AG20443 (cell line): Measurements from ENCODE around the gene PFKFB4.

Experiments
- DNase-seq: peaks from one replicate; pipeline ENCODE4 v3.0.0; 2012; ENCODE audit warnings: low spot score, mixed read lengths

The PFKFB4 gene

DNA sequence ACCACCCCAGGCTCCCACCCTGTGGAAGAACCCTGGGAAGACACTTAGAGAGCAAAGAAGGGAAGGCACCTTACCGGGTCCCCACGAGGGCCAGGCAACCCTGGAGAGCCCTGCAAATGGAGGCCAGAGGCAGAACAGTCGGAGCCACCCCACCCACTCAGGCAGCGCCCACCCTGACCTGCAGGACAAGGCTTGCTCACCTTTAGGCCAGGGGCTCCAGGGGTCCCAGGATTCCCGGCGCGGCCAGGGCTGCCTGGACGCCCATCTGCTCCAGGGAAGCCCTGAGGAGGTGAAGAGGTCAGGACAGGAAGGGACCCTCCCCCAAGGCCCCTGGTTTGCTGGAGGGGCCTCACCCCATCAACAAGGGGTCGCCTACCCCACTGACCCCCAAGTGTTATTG, 28.2 kb upstream of the PFKFB4 start:
- DNase-seq: no peak

DNA sequence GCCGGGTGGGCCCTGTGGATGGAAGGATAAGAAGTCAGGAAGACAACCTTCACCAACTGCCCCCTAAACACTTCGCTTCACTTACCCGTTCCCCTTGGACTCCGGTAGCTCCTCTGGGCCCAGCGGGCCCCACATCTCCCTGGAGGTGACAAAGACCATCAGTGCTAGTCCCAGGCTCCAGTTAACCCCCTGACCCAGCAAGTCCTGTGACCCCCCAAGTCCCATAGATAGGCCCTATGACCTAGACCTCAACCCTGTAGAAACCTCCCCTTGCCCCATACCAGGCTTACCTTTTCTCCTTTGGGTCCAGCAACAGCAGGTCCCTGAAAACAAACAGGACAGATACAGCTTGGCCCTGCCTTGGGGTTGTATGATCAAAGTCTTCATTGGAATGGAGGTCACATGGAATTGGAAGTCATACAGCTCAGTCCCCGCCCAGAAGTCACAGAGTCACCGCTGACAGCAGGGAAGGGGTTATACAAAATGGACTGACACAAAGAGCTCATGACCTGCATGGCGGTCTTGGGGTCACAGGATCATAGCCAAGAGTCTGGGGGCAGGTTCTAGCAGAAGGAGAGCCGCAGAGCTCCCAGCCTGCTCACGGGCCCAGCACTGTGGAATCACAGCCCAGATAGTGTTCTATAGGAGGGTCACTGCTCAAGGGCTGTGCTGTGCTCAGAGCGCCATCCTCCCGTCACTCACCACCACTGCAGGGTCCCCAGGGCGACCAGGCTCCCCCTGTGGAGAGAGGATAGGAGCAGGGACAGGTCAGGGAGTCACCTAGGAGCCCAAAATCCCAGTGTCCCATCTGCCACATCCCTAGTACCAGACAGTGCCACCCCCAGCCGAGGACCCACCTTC, 25.2 kb upstream of the PFKFB4 start:
- DNase-seq: no peak

DNA sequence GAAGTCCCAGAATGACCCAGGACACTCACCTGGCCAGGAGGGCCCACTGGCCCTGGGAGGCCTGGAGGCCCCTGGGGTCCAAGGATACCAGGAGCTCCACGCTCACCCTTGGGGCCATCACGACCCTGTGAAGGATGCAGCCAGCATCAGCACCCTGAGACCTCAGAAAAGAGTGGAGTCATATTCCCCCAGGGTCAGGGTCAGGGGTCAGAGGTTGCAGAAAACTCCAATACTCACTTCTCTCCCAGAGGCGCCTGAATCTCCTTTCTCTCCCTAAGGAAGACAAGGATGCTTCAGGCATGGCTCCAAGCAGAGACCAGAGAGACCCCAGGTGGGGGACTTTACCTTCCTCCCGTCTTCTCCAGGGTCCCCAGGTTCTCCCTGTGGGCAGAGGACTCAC, 20.0 kb upstream of the PFKFB4 start:
- DNase-seq: no peak

DNA sequence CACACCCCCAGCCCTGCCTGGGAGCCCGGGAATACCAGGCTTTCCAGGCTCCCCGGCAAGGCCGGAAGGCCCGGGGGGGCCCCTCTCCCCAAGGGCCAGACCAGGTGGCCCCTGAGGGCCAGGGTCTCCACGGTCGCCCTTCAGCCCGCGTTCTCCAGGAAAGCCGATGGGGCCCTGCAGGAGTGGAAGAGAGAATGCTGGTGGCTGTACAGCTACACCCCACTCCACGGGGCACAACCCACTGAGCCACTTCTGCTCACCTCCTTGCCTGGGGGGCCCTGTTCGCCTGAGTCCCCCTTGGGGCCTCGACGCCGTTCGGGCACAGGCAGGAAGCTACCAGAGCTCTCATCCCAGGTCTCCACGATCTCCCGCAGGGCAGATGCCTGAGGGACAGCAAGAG, 18.8 kb upstream of the PFKFB4 start:
- DNase-seq: no peak

DNA sequence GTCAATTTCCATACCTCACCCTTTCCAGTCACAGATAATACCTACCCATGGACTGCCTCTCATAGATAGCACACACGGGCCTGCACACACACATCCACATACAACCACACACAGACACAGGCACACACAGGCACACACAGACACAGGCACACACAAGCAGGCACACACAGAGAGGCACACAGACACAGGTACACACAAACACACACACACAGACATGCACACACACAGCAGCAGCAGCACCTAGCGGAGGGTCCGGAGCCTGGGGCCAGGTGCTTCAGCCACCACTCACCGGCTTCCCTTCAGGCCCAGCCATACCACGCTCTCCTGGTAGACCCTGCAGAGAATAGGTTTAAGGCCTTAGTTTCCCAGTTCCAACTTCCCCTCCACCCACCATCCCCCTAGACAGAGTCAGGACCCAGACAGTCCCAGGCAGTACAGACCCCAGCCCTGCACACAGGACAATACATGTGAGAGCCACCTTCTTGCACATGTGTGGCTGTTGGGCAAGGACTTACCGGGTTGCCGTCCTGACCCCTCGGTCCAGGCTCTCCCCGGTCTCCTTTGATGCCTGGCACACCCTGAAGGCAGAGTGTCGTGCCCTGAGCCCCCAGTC, 17.5 kb upstream of the PFKFB4 start:
- DNase-seq: no peak

DNA sequence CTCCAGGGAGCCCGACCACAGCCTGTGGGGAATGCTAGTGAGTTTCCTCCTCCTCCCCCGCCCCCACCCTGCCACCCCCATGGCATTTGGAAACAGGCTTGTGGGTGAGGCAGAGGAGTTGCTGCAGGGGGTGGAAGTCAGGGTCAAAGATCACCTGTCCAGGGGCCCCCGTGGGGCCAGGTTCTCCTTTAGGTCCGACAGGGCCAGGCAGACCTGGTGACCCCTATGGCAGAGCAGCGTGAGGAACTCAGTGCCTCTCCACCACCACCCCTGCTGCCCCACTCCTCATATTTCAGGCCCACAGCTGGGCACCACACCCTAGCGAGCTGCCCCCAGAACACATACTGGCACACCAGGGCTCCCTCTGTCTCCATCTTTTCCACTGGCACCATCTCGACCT, 15.9 kb upstream of the PFKFB4 start:
- DNase-seq: no peak

DNA sequence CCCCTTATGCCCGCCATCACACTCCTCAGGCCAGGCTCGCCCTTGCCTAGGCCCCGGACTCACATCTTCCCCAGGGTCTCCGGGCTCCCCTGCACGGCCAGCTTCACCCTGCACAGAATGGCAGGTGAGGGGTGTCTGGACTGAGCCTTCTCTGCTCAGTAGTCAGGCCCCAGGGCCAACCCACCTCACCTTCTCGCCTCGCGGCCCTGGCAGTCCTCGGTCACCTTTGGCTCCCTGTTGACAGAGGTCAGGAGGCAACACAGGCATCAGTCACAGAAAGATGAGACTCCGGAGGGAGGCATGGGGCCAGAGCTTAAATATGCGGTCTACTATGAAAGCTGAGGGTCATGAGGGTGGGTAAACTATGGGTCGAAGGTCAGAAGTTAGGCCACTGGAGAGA, 15.3 kb upstream of the PFKFB4 start:
- DNase-seq: no peak

DNA sequence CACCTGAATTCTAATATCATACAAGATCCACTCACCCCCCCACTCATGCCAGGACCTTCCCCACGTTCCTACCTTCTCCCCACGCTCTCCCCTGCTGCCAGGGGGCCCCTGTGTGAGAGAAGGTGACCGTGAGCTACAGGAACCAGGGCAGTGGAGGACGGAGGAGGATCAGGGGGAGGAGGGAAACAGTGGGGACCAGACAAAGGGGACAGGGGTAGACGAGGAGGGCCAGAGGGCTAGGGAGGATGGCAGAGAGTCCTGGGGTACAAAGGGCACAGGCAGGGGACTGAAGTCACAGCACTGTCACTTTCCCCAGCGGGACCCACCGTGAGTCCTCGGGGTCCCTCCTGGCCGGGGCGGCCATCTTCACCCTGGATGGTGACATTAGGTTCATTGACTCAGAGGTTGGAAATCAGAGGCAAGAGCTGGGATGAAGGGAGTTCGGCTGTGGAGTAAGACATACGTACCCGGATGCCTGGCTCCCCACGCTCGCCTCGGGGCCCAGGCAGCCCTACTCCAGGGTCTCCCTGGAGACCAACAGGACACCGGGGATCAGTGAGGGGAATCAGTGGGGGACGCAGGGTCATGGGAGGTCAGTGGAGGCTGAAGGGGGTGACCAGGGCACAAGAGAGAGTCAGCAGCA, 13.3 kb upstream of the PFKFB4 start:
- DNase-seq: no peak

DNA sequence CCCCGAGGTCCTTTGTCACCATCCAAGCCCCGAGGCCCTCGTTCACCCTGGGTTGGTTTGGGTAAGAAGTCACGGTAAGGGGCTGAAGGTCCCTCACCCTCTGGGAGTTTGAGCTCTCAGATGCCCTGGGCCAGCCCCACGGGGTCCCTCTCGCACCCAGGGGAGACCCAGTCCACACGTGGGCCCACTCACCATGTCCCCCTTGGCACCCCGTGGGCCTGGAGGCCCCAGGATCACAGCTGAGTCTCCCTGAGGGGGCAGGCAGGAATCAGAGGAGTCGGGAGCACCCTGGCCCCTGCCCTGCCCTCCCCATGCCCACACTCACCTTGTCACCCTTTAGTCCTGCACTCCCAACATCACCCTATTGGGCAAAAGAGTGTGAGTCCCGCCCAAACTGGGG, 12.8 kb upstream of the PFKFB4 start:
- no peak for DNase-seq

DNA sequence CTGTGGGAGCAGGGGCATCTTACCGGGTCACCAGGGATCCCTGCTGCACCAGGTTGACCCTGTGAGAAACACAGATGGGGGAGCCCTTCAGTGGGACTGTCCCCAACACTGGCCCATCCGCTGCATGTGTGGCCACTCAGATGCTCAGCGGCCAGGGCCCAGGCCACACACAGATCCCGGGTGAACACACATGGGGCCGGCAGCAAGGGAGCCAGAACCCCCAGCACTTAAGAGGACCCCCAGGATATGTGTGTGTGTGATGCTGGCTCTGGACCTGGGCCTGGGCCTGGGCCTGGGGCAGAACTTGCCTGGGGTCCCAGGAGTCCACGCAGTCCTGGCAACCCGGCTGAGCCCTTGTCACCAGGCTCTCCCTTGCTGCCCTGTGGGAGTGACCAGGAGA, 11.9 kb upstream of the PFKFB4 start:
- no peak for DNase-seq

DNA sequence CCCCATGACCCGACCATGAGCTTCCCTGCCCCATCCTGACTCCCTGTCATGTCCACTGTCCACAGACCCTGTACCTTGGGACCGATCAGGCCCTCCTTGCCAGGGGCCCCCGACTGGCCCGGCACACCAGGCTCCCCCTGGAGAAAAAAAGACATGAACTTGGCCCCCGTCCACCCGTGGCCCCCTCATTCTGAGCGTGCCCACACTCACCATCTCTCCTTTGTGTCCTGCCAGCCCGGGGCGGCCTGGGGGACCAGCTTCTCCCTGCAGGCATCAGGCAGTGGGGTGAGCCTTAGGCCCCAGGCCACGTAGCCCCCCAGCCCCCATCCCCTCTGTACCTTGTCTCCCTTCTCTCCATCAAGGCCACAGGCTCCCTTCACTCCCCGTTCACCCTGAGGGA, 10.9 kb upstream of the PFKFB4 start:
- no peak for DNase-seq

DNA sequence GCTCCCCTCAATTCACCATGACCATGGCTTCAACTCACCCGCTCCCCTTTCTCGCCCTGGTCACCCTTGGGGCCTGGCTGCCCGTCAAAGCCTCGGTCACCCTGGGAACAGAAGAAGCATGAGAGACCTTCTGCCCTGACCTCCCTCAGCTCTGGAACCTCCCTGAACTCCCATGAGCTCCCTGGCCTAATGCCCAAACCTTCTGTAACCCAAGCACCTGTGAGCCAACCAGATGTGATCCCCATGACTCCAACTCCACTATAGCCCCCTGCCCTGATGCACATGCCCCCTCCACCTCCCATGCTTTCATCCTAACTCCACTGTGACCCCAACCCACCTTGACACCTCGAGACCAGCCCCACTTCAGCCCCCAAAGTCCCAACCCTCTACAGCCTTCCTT, 10.5 kb upstream of the PFKFB4 start:
- DNase-seq: no peak

DNA sequence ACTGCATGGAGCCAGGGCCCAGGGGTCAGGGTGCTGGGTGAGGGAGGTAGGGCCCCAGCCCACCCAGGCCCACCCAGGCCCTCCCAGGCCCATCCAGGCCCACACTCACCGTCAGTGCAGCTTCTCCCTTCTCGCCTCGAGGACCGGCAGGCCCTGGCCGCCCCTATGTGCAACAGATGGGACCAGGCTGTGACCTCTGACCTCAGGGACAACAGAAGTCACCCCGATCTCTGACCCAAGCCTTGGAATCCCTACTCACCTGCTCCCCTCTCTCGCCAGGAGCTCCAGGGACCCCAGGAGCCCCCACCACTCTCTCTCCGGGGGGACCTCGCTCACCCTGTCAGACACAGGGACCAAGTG, 9.8 kb upstream of the PFKFB4 start:
- no peak for DNase-seq

DNA sequence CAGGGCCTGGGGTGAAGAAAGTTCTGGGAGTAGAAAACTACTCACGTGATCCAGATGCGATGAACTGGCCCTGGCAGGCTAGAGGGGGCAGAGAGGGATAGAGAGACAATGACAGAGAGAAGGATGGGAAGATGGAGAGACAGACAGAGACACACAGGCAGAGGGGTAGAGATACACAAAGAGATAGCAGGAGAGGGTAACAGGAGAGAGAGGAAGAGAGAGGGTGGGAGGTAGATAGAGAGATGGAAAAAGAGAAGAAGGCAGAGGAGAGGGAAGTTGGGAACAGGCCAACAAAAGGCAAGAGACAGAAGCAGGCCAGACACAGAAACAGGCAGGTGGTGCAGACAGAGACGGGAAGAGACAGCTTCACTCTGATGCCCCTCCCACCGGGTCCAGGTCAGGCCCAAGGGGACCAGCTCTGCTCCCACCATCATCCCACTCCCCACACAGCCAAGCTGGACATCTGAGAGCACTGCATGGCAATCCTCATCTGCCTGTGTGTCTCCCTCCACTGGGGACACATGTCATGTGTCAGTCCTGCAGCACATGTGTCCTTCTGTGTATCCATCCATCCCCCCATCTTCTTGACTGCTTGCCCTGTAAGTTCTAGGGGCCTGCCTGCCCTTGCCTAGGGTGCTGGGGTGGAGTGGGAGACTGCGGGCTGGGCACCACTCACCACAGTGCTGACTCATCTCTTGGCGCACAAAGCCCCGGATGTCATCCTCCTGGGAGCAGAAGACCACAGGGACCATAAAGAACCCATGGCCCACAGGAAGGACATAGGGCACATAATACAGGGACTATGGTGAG, 9.2 kb upstream of the PFKFB4 start:
- peak; percentile 70 for DNase-seq

DNA sequence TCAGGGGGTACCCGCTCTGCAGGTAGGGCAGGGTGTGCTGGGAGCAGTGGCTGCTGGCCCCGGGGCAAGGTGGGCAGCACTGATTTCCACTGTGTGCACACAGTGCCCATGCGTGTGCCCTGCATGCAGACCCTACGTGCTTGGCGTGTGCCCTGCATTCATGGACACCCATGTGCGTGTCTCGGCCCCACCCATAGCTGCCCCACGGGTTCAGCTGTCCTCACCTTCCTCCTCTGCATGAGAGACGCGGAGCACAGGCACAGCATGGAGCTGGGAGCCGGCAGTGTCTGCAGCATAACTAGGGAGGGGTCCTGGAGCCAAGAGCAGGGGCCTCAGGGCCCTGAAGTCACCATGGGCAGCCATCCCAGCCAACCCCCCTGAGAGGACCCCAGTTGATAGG, 8.6 kb upstream of the PFKFB4 start:
- DNase-seq: no peak

DNA sequence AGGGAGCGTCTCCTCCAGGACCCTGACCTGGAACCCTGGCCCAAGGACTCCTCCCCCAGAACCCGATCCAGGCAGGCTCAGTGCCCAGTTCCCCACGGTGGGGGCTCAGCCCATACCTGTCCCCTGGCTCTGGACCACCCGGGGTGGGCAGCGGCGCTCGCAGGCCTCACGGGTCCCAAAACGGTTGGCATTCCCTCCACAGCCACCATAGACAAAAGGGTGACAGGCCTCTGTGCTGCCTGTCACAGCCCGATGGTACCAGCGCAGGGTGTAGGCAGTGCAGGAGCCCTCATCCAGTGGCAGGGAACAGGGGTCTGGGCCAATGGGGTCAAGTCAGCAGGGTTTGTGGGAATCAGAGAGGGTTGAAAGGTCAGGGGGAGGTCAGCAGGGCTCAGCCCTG, 8.1 kb upstream of the PFKFB4 start:
- no peak for DNase-seq

DNA sequence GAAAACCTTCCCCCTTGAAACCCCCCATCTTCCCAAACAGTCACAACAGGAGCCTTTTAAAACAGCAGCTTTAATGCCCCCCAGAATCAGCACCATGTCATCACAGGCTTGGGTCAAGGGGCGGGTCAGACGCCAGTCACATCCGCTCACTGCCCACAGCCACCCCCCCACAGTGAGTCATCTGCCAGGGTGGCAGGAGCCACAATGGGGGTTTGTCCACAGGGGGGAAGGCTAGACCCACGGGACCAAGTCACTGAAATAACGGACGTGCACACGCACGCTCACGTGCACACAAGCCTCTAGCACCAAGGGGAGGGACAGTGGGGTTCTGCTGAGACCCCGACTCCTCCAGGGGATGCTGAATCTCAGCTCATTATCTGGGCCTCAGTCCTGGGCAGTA, 7.4 kb upstream of the PFKFB4 start:
- DNase-seq: peak; percentile 91

DNA sequence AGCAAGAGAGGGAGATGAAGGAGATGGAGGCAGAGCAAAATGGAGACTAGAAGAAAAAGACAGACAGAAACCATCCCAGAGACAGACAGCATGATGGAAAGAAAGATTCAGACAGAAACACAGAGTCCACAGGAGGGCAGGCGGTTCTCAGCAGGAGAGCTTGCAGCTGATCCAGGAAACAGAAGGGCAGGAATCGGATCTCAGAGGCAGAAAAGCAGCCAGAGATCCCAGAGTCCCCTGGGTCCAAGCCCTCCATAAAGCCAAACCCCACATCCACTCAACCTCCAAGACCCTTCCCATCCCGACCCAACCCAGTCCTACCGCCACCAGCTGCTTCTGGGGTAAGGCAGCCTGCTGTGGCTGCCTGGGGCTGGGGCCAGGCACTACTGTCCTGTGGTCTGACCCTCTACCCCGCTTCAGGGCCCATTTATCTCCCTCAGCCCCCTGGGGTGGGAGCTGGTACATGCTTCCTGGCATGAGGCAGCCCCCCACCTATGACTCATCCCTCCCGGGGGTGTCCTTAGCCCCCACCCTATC, 6.8 kb upstream of the PFKFB4 start, which contains the start of gene UCN2:
Gene UCN2, minus strand, starts transcription at position 400 of the 537 bp plus-strand sequence. CDS start 657 bp downstream, outside the sequence.
- DNase-seq: peak; percentile 36

DNA sequence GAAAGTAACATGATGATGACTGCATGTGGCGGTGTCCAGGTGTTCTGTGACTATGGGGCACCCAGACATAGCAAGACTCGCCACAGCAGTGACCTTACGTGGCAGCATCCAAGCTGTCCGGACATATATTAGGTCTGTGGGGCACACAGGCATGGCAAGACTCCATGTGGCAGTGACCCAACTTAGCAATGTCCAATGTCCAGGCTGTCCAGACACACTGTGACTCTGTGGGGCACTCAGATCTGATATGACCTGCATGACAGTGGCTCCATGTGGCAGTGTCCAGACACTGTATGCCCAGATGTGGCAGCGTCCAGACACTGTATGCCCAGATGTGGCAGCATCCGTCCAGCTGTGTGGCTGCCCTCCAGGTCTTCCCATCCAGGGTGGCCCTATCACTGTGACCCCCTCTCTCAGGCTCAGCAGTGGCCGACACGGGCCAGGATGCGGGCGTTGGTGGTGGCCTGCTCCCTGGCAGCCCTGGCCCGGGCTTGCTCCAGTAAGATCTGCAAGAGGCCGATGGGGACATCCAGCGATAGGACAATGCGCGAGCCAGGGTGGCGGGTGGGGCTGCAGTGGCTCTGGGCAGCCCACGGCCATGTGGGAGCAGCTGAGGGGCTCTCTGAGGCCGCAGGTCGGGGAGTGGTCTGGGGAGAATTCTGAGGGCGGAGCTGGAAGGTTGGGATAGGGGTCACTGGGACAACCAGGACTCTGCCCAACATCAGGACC, 5.9 kb upstream of the PFKFB4 start:
- no peak for DNase-seq

DNA sequence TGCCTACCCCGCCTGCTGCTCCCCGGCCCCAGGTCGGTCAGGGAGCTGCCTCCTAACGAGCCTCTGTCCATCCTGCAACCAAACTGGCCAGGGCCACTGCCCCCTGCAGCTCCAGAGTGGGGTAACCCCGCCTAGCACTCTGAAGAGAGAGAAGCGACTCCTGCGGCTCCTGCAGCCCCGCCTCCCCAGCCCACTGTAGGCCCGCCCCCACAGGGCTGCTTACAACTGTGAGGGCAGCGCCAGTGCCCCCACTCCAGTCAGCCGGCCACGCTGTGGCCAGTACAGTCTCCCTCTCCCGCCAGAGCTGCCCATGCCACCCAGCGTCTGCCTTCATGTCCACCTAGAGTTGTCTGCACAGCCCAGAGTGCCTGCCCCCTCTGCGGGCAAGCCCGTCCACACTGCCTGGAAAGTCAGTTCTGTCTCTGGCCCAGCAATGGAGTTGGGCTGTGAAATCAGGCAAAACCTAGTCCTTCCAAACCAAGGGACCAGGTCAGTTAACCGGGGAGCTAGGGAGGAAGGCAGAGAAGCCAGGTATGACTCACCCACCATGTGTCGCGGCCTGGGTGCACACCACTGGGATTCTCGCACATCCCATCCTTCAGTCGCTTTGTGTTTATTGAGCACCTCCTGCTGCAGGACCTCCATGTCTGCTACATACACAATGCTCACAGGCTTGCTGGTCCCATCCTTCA, 4.6 kb upstream of the PFKFB4 start:
- peak; percentile 68 for DNase-seq

DNA sequence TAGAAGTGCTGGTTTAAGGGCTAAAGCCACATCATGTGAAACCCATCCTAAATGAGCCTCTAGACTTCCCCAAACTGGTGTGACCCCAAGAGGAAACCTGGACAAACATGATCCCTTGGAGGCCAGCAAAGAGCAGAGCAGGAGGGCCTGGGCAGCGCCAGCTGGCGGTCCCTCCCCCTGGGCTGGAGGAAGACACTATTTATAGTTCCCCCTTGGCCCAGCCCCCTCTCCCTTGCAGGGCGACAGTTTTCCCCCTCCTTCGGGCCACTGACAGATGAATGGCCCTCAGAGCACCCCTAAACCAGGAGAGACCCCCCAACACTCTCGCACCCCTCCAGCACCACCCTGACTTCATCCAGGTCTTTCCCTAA, 4.0 kb upstream of the PFKFB4 start:
- no peak for DNase-seq
